HUES6 (cell line): ENCODE data around the gene RAB20.

Source experiments
- H3K27ac ChIP-seq: 2 replicates; pipeline ENCODE4 v1.7.0; 2013; ENCODE audit warnings: low read depth, mild to moderate bottlenecking, low read length, inconsistent platforms
- H3K27me3 ChIP-seq: 2 replicates; pipeline ENCODE4 v1.6.1; 2013; ENCODE audit warnings: low read length; ENCODE audit not compliant: control insufficient read depth, insufficient read depth
- H3K36me3 ChIP-seq: 2 replicates; pipeline ENCODE4 v1.6.1; 2013; ENCODE audit warnings: low read length; ENCODE audit not compliant: control insufficient read depth, insufficient read depth
- H3K4me1 ChIP-seq: 2 replicates; pipeline ENCODE4 v1.6.1; 2013; ENCODE audit warnings: low read length; ENCODE audit not compliant: control insufficient read depth, insufficient read depth
- H3K4me3 ChIP-seq: 2 replicates; pipeline ENCODE4 v1.5.1; 2013; ENCODE audit warnings: low read depth, low read length
- H3K9ac ChIP-seq: one replicate; pipeline ENCODE4 v1.6.1; 2013; ENCODE audit warnings: mild to moderate bottlenecking, low read length
- H3K9me3 ChIP-seq: 2 replicates; pipeline ENCODE4 v1.6.1; 2013; ENCODE audit warnings: low read depth, low read length; ENCODE audit not compliant: control insufficient read depth, insufficient read depth

Gene RAB20

DNA sequence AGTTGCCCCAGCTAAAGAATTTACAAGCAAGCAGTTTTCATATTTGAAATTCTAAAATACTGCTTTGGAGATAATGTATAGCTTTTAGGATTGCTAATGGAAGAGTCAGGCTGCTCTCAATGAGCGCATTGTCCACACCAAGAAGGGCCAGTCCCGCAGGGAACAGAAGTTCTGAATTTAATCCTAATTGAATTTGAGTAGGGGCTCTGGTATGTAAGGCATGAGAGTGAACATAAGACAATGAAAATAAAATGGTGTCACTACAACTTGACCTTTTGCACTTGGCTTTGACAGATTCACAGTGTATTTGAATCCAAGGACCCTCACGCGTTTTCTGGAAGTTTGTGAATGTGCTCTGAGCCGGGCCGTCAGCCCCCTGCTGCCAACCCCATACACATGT lies 32.6 kb downstream of the RAB20 start:
- Histone ChIP-seq H3K9ac (no peak overlapping the region), H3K4me3 (no peak overlapping the region), H3K27ac (no peak overlapping the region), H3K9me3 (no peaks in the 10 kb centered on the region), H3K36me3 (0 out of 2 replicates have a peak, but pooled peaks cover under 1% of the 10 kb centered on the region), H3K27me3 (no peaks in the 10 kb centered on the region), H3K4me1 (peaks cover 43% of the 10 kb centered on the region)

DNA sequence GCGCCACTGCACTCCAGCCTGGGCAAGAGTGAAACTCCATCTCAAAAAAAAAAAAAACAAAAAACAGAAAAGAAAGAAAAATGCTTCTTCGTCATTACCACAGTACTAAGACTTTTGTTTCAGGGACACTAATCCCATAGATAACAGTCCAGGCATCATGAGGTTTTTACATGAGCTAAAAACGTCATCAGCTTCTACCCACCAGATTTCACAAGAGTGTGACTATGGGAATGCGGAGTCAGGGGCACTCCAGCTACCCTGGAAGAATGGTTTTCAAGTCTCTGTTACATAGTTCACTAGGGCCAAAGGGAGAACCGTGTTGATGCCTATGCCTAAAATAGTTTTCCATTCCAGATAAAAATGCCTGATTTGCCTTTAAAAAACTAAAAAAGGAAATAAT lies 33.2 kb downstream of the RAB20 start:
- Histone ChIP-seq H3K4me3 (no peak overlapping the region), H3K9ac (no peak overlapping the region), H3K9me3 (no peaks in the 10 kb centered on the region)

GRCh38 chr13:110525328-110526319 lies 35.9 kb downstream of the RAB20 start:
- no peaks in the 10 kb centered on the region for H3K9me3 ChIP-seq
- peaks cover 28% of the 10 kb centered on the region for H3K4me1 ChIP-seq
- H3K27ac ChIP-seq, result no peak overlapping the region
- H3K4me3 ChIP-seq, result no peak overlapping the region
- no peaks in the 10 kb centered on the region for H3K27me3 ChIP-seq
- peaks cover 15% of the 10 kb centered on the region for H3K36me3 ChIP-seq
- H3K9ac ChIP-seq, result no peak overlapping the region

More for the DNA sequence above, 33.2 kb downstream of the RAB20 start:
- Histone ChIP-seq H3K4me1 (peaks cover 42% of the 10 kb centered on the region), H3K27ac (no peak overlapping the region), H3K27me3 (no peaks in the 10 kb centered on the region), H3K36me3 (peaks cover 6% of the 10 kb centered on the region)

DNA sequence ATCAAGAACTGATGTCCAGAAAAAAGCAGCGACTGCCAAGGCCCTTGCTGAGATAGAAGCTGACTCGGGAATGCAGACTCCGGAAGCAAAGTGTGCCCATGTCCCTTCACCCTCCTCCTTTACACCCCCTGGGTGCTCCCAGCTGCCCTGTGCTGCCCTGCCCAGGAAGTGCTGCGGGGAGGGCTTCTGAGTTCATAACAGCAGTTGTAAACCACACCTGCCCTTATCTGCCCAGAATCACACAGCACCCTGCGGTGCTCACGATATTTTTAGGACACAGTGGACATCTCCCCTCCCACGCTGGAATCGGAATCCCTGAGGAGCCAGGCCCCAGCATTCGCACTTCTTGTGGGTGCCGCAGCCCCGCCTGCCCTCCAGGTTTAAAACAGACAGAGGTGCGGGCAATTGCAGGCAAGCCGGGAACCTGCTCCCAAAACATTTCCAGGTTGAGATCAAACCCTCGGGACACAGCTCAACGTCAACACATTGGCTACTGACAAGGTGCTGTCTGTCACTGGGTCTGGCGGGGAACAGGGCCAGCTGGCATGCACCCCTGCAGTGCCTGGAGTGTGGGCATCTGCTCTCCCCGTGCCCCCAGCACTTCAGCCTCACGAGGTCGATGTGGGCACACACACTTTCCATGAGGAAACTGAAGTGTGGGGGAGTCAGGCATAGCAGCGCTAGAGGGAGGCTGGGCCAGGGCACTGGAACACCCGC lies 36.8 kb downstream of the RAB20 start:
- Histone ChIP-seq H3K27ac (no peak overlapping the region), H3K4me1 (peaks cover 27% of the 10 kb centered on the region), H3K9ac (no peak overlapping the region), H3K4me3 (no peak overlapping the region), H3K9me3 (no peaks in the 10 kb centered on the region), H3K36me3 (peaks cover 22% of the 10 kb centered on the region), H3K27me3 (no peaks in the 10 kb centered on the region)

- no peaks in the 10 kb centered on the region for H3K9me3 ChIP-seq
- H3K36me3 ChIP-seq, result peaks cover 29% of the 10 kb centered on the region
- no peaks in the 10 kb centered on the region for H3K27me3 ChIP-seq
- no peak overlapping the region for H3K9ac ChIP-seq
- H3K4me1 ChIP-seq, result peaks cover 21% of the 10 kb centered on the region
- no peak overlapping the region for H3K4me3 ChIP-seq
- H3K27ac ChIP-seq, result no peak overlapping the region
These were observed 37.5 kb downstream of the RAB20 start for GRCh38 chr13:110523838-110524540.

GRCh38 chr13:110523180-110523579 lies 38.3 kb downstream of the RAB20 start:
- Histone ChIP-seq H3K27me3 (no peaks in the 10 kb centered on the region), H3K4me1 (peaks cover 25% of the 10 kb centered on the region), H3K9ac (no peak overlapping the region), H3K9me3 (no peaks in the 10 kb centered on the region), H3K27ac (no peak overlapping the region), H3K36me3 (peaks cover 35% of the 10 kb centered on the region), H3K4me3 (no peak overlapping the region)

DNA sequence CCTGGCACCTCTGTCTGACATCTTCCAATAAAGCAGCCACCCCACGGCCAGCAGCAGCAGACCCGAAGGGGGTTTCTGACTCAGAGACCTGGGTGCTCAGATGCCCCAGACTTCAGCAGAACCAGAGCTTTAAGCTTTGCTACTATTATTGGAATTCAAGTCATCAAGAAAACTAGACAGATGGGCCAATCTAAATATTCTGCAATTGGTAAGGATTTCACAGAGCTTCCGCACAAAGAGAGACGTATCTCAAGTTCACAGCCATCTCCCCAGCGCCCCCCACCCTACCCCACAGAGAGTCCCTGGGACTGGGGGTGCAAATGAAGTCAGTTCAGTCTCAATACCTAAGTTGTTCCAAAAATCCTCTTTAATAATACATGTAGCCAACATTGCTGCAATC lies 38.8 kb downstream of the RAB20 start:
- Histone ChIP-seq H3K27me3 (no peaks in the 10 kb centered on the region), H3K27ac (no peak overlapping the region), H3K9ac (no peak overlapping the region), H3K4me3 (no peak overlapping the region), H3K4me1 (peaks cover 22% of the 10 kb centered on the region), H3K9me3 (no peaks in the 10 kb centered on the region), H3K36me3 (peaks cover 35% of the 10 kb centered on the region)

DNA sequence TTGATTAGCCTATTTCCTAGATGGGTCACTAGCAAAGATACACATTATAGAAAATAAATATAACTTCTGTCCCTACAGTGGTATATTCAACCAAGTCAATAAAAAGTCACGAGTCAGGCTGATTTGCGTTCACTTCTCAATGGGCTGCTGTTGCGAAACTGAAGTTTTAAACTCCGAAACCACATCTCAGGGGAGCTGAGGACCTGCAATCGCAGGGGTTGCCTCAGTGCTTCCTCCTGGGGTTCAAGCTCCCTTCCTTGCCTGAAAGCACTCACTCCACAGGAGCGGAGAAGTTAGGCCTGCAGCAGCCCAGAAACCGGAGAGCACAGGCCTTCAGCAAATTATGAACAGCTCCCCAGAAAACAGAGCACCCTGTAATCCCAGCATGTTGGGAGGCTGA lies 39.6 kb downstream of the RAB20 start:
- Histone ChIP-seq H3K4me1 (peaks cover 14% of the 10 kb centered on the region; the same call in 1 of the 2 replicates), H3K27me3 (no peaks in the 10 kb centered on the region), H3K9me3 (no peaks in the 10 kb centered on the region), H3K27ac (no peak overlapping the region), H3K36me3 (peaks cover 35% of the 10 kb centered on the region), H3K9ac (no peak overlapping the region), H3K4me3 (no peak overlapping the region)

- H3K27ac ChIP-seq, result no peak overlapping the region
- H3K4me3 ChIP-seq, result no peak overlapping the region
- H3K9ac ChIP-seq, result no peak overlapping the region
- peaks cover 35% of the 10 kb centered on the region for H3K36me3 ChIP-seq
- no peaks in the 10 kb centered on the region for H3K9me3 ChIP-seq
- no peaks in the 10 kb centered on the region for H3K27me3 ChIP-seq
- H3K4me1 ChIP-seq, result peaks cover 11% of the 10 kb centered on the region; the same call in 1 of the 2 replicates
These were observed 40.2 kb downstream of the RAB20 start for GRCh38 chr13:110521296-110521680.

DNA sequence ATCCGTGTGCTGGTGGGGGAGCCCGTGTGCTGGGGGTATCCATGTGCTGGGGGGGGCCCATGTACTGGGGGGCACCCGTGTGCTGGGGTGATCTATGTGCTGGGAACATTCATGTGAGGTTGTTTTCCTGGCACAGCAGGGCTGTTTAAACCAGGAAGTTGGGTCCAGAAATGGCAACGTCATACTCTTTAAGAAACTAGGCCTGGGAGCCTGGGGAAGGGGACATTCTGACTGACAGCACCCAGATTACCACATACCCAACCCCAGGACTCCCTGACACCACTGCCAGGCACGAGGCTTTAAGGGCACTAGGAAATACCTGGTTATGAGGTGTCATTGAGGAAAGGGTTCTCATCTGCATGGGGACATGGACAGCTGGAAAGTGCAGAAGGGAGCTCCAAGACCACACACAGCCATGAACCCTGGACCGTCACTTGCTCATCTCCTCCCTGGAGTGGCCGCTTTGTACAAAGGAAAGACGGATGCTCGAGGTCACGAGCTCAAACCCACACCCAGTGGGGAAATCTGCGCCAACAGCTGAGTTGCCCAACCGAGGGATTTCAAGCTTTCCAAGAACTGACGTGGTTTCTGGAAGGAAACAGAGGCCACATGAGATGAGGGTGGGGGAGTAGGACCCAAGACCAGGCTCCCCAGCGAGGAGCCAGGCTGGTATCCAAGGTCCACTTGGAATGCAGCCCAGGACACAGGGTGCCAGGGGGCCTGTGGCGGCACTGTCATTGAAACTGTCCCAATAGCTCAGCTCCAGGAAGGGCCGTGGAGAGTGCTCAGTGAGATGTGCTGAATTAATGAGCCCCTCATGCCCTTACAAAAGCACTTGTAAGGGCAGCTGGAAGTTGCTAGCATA lies 40.9 kb downstream of the RAB20 start:
- no peak overlapping the region for H3K9ac ChIP-seq
- H3K27ac ChIP-seq, result no peak overlapping the region
- peaks cover 35% of the 10 kb centered on the region for H3K36me3 ChIP-seq
- no peak overlapping the region for H3K4me3 ChIP-seq
- no peaks in the 10 kb centered on the region for H3K9me3 ChIP-seq
- no peaks in the 10 kb centered on the region for H3K27me3 ChIP-seq
- H3K4me1 ChIP-seq, result peaks cover 9% of the 10 kb centered on the region; the same call in 1 of the 2 replicates
